Measurements from ENCODE around the gene ZNF837. TPM values are rescaled to one million over a fixed set of nuclear protein-coding genes. Genes with fewer than 3 reads are reported as not detected.

Gene ZNF837
- total RNA-seq, 2 experiments from 2014 or later, result 1.5 to 1.6 TPM

DNA sequence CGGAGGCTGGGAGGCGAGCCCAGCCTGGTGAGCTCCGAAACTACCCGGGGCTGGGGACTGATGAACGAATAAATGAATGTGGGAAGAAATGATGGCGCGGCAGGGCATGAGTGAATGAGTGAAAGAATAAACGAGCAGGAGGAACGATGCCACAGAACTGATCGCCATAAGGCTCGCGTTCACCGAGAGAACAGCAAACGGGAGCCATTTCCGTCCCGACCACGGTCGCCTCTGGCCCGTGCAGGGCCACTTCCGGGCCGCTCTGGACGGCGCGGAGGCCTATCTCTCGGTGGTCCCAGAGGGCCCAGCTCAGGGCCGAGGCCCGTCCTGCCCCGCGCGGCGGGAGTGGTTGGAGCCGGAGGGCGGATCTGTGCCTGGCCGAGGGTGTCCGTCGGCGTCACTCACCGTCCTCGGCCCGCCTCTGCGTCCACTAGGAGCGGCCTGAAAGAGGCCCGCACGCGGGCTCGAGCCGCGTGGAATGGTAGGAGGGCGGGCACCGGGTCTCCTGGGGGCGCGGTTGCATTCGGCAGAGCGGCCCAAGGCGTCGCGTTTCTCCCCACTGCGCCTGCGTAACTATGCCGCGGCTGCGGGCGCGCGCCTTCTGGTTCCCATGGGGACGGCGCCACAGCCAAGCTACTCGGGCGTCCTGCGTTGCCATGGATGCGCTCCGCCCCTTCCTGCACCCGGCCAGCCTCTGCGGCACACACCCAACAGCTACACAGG lies 18.4 kb downstream of the ZNF837 start, which contains the start of gene ZNF497:
Gene ZNF497 (minus strand): TSS at position 480 of the 723 bp plus-strand sequence. CDS start 5,116 bp downstream, outside the sequence.
- Mint-ChIP-seq H3K4me3 (peak within 1 kb of the TSS; percentile 96), H3K36me3 (ENCODE audit: low read depth) (no peaks in the 10 kb centered on the region), H3K9me3 (no peaks in the 10 kb centered on the region), H3K27ac (peak within 1 kb of the TSS; percentile 97), H3K4me1 (ENCODE audit: low read depth) (peaks cover 18% of the 10 kb centered on the region), H3K27me3 (no peaks in the 10 kb centered on the region)
- POLR2A ChIA-PET, result interaction anchor here (0.7 to 3.9 kb wide), 12 partner anchors 8 to 157 kb away, joined by 3 to 30 read pairs (median 4); partner anchors contain the start of genes RNF225, ZBTB45, ZNF8 and ZSCAN22
- CTCF ChIA-PET, result interaction anchor here (1.0 to 2.3 kb wide), 4 partner anchors 14 to 157 kb away, joined by 3 to 13 read pairs (median 4); partner anchors contain the start of genes ZBTB45 and ZSCAN22
- DNase-seq (peak; percentile 99), ATAC-seq (peak; percentile 88)
- intact Hi-C loops (cut with micrococcal nuclease), result no loop called here
- TF ChIP-seq, protein P1, sequence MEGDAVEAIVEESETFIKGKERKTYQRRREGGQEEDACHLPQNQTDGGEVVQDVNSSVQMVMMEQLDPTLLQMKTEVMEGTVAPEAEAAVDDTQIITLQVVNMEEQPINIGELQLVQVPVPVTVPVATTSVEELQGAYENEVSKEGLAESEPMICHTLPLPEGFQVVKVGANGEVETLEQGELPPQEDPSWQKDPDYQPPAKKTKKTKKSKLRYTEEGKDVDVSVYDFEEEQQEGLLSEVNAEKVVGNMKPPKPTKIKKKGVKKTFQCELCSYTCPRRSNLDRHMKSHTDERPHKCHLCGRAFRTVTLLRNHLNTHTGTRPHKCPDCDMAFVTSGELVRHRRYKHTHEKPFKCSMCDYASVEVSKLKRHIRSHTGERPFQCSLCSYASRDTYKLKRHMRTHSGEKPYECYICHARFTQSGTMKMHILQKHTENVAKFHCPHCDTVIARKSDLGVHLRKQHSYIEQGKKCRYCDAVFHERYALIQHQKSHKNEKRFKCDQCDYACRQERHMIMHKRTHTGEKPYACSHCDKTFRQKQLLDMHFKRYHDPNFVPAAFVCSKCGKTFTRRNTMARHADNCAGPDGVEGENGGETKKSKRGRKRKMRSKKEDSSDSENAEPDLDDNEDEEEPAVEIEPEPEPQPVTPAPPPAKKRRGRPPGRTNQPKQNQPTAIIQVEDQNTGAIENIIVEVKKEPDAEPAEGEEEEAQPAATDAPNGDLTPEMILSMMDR (IDR thresholded peaks at IDR 0.05), result no peak

- POLR2A ChIA-PET, result interaction anchor here (1.0 to 3.9 kb wide), 9 partner anchors 8 to 158 kb away, joined by 3 to 30 read pairs (median 6); partner anchors contain the start of genes RNF225, ZBTB45 and ZNF8
- Mint-ChIP-seq H3K4me1 (ENCODE audit: low read depth) (peaks cover 20% of the 10 kb centered on the region), H3K27ac (peak overlapping the region; percentile 97), H3K27me3 (no peaks in the 10 kb centered on the region), H3K36me3 (ENCODE audit: low read depth) (no peaks in the 10 kb centered on the region), H3K9me3 (no peaks in the 10 kb centered on the region), H3K4me3 (peak overlapping the region; percentile 96)
- CTCF ChIA-PET, result interaction anchor here (1.2 kb wide), 1 partner anchor 35 kb away, joined by 3 read pairs; the partner anchor contains the start of gene ZSCAN22
- TF ChIP-seq, protein P1 (IDR thresholded peaks at IDR 0.05), result no peak
- DNase-seq (peak; percentile 76), ATAC-seq (peak; percentile 25)
- intact Hi-C loops (cut with micrococcal nuclease), result no loop called here
These were observed 18.9 kb downstream of the ZNF837 start for GRCh38 chr19:58361900-58362271.

- Mint-ChIP-seq H3K27ac (no peak overlapping the region), H3K27me3 (no peaks in the 10 kb centered on the region), H3K4me1 (ENCODE audit: low read depth) (peaks cover 36% of the 10 kb centered on the region), H3K4me3 (no peak overlapping the region), H3K9me3 (no peaks in the 10 kb centered on the region), H3K36me3 (ENCODE audit: low read depth) (peaks cover 2% of the 10 kb centered on the region)
- ChIA-PET POLR2A (interaction anchor here (1.1 to 1.5 kb wide), 5 partner anchors 9 to 24 kb away, joined by 3 to 7 read pairs (median 4); no protein-coding TSS in a partner anchor), CTCF (no interaction called here)
- DNase-seq, result no peak
- ATAC-seq, result no peak
- TF ChIP-seq, protein P1 (IDR thresholded peaks at IDR 0.05), result no peak
- intact Hi-C loops (cut with micrococcal nuclease), result no loop called here
These were observed 23.2 kb downstream of the ZNF837 start for GRCh38 chr19:58357481-58358145.

- Mint-ChIP-seq H3K36me3 (ENCODE audit: low read depth) (peaks cover 6% of the 10 kb centered on the region), H3K27ac (peak overlapping the region; percentile 34), H3K27me3 (no peaks in the 10 kb centered on the region), H3K9me3 (no peaks in the 10 kb centered on the region), H3K4me3 (peak overlapping the region; percentile 56), H3K4me1 (ENCODE audit: low read depth) (peaks cover 35% of the 10 kb centered on the region)
- ATAC-seq (no peak), DNase-seq (no peak)
- TF ChIP-seq, protein P1 (IDR thresholded peaks at IDR 0.05), result no peak
- POLR2A ChIA-PET, result interaction anchor here (0.8 to 2.6 kb wide), 9 partner anchors 8 to 421 kb away, joined by 3 to 14 read pairs (median 5); partner anchors contain the start of genes RPS5 and ZSCAN22
- intact Hi-C loops (cut with micrococcal nuclease), result no loop called here
- CTCF ChIA-PET, result interaction anchor here (0.9 kb wide), 2 partner anchors 47 to 163 kb away, joined by 3 read pairs; partner anchors contain the start of gene ZBTB45
These were observed 23.9 kb downstream of the ZNF837 start for GRCh38 chr19:58356766-58357480.
